H9 (cell line): ENCODE results near the gene DPF3. TPM values are rescaled to one million over a fixed set of nuclear protein-coding genes. Genes with fewer than 3 reads are reported as not detected.

ENCODE experiments used
- DNase-seq: peaks from one replicate; pipeline ENCODE4 v3.0.0-alpha.2; 2017
- H2AFZ ChIP-seq: one replicate; pipeline ENCODE4 v1.6.1; 2013; ENCODE audit warnings: mild to moderate bottlenecking, low read length, control low read depth, moderate library complexity
- H2AK5ac ChIP-seq: 2 replicates; pipeline ENCODE4 v1.6.1; 2013; ENCODE audit warnings: low read length, control low read depth, mixed read lengths; ENCODE audit not compliant: insufficient read length
- H2BK120ac ChIP-seq: one replicate; pipeline ENCODE4 v1.6.1; 2013; ENCODE audit warnings: low read depth, mild to moderate bottlenecking, low read length, control low read depth, inconsistent platforms; ENCODE audit not compliant: poor library complexity, severe bottlenecking
- H2BK12ac ChIP-seq: 2 replicates; pipeline ENCODE4 v1.6.1; 2013; ENCODE audit warnings: low read length, control low read depth, mixed read lengths, low read depth; ENCODE audit not compliant: insufficient read length
- H2BK15ac ChIP-seq: 2 replicates; pipeline ENCODE4 v1.6.1; 2013; ENCODE audit warnings: low read depth, low read length, control low read depth
- H2BK20ac ChIP-seq: one replicate; pipeline ENCODE4 v1.6.1; 2013; ENCODE audit warnings: low read depth, mild to moderate bottlenecking, low read length, control low read depth, inconsistent platforms; ENCODE audit not compliant: poor library complexity, severe bottlenecking
- H2BK5ac ChIP-seq: 2 replicates; pipeline ENCODE4 v1.6.1; 2013; ENCODE audit warnings: low read length, control low read depth, mixed read lengths; ENCODE audit not compliant: insufficient read length
- H3K14ac ChIP-seq: 2 replicates; pipeline ENCODE4 v1.6.1; 2013; ENCODE audit warnings: low read length, control low read depth; ENCODE audit not compliant: insufficient read depth
- H3K18ac ChIP-seq: 2 replicates; pipeline ENCODE4 v1.6.1; 2013; ENCODE audit warnings: low read depth, mild to moderate bottlenecking, mixed read lengths, low read length, control low read depth; ENCODE audit not compliant: insufficient read length
- H3K23ac ChIP-seq: 2 replicates; pipeline ENCODE4 v1.6.1; 2013; ENCODE audit warnings: low read length, control low read depth, mixed read lengths, low read depth; ENCODE audit not compliant: insufficient read length
- H3K23me2 ChIP-seq: 2 replicates; pipeline ENCODE4 v1.6.1; 2013; ENCODE audit warnings: low read depth, mild to moderate bottlenecking, mixed read lengths, low read length, control low read depth; ENCODE audit not compliant: insufficient read length, poor library complexity, severe bottlenecking
- H3K27ac ChIP-seq: 2 replicates; pipeline ENCODE4 v1.5.1; 2013; ENCODE audit warnings: low read length, control low read depth, mixed read lengths, low read depth; ENCODE audit not compliant: insufficient read length
- H3K27me3 ChIP-seq: 2 replicates; pipeline ENCODE4 v1.6.1; 2013; ENCODE audit warnings: low read length, control low read depth, inconsistent platforms; ENCODE audit not compliant: insufficient read depth
- H3K4ac ChIP-seq: 2 replicates; pipeline ENCODE4 v1.6.1; 2013; ENCODE audit warnings: low read depth, mild to moderate bottlenecking, control low read depth, inconsistent platforms, low read length, moderate library complexity
- H3K4me1 ChIP-seq: 2 replicates; pipeline ENCODE4 v1.6.1; 2013; ENCODE audit warnings: low read length, control low read depth, inconsistent platforms; ENCODE audit not compliant: insufficient read depth
- H3K4me2 ChIP-seq: 2 replicates; pipeline ENCODE4 v1.6.1; 2013; ENCODE audit warnings: low read length, control low read depth, mixed read lengths; ENCODE audit not compliant: insufficient read length, insufficient read depth
- H3K56ac ChIP-seq: 2 replicates; pipeline ENCODE4 v1.6.1; 2013; ENCODE audit warnings: low read depth, mild to moderate bottlenecking, mixed read lengths, low read length, control low read depth; ENCODE audit not compliant: insufficient read length
- H3K79me1 ChIP-seq: 2 replicates; pipeline ENCODE4 v1.6.1; 2013; ENCODE audit warnings: low read depth, mild to moderate bottlenecking, moderate library complexity, low read length, control low read depth, inconsistent platforms; ENCODE audit not compliant: insufficient read depth, poor library complexity, severe bottlenecking
- H3K79me2 ChIP-seq: 2 replicates; pipeline ENCODE4 v1.6.1; 2013; ENCODE audit warnings: low read length, control low read depth, inconsistent platforms; ENCODE audit not compliant: insufficient read depth
- H3K9ac ChIP-seq: 2 replicates; pipeline ENCODE4 v1.6.1; 2013; ENCODE audit warnings: low read length, control low read depth, mixed read lengths; ENCODE audit not compliant: insufficient read length; ENCODE audit errors: extremely low read depth
- H3K9me3 ChIP-seq: one replicate; pipeline ENCODE4 v1.6.1; 2013; ENCODE audit warnings: low read depth, low read length, inconsistent platforms; ENCODE audit not compliant: control insufficient read depth
- H3T11ph ChIP-seq: one replicate; pipeline ENCODE4 v1.6.1; 2013; ENCODE audit warnings: mild to moderate bottlenecking, low read length, control low read depth, inconsistent platforms
- H4K20me1 ChIP-seq: one replicate; pipeline ENCODE4 v1.6.1; 2013; ENCODE audit not compliant: control insufficient read depth, insufficient read length, insufficient read depth
- H4K5ac ChIP-seq: 2 replicates; pipeline ENCODE4 v1.6.1; 2013; ENCODE audit warnings: low read depth, mild to moderate bottlenecking, mixed read lengths, low read length, control low read depth; ENCODE audit not compliant: insufficient read length
- H4K8ac ChIP-seq: replicated peaks from 2 replicates; pipeline ENCODE4 v1.6.1; 2013; ENCODE audit warnings: low read length, control low read depth, mixed read lengths, low read depth; ENCODE audit not compliant: insufficient read length
- H4K91ac ChIP-seq: 2 replicates; pipeline ENCODE4 v1.6.1; 2013; ENCODE audit warnings: low read depth, mild to moderate bottlenecking, moderate library complexity, mixed read lengths, low read length, control low read depth; ENCODE audit not compliant: insufficient read length
- H3K27ac Mint-ChIP-seq, 3 experiments: 2 replicates in 2 of 3; 3 replicates in 1 of 3; pipeline ENCODE4 v1.8.0; 2020 to 2021; ENCODE audit warnings: mixed read lengths in 3 of 3, mild to moderate bottlenecking in 1 of 3, moderate library complexity in 1 of 3
- H3K27me3 Mint-ChIP-seq: 2 replicates; pipeline ENCODE4 v1.8.0; 2021; ENCODE audit warnings: low read depth, mild to moderate bottlenecking, moderate library complexity, mixed read lengths
- H3K36me3 Mint-ChIP-seq, 3 experiments: 2 replicates in 2 of 3; 3 replicates in 1 of 3; pipeline ENCODE4 v1.8.0; 2020 to 2021; ENCODE audit warnings: low read depth in 3 of 3, mixed read lengths in 3 of 3; ENCODE audit not compliant: insufficient read depth in 1 of 3
- H3K4me1 Mint-ChIP-seq, 2 experiments: 2 replicates each; pipeline ENCODE4 v1.8.0; 2020; ENCODE audit warnings: mixed read lengths in 2 of 2
- H3K4me3 Mint-ChIP-seq, 2 experiments: 2 replicates in 1 of 2; 3 replicates in 1 of 2; pipeline ENCODE4 v1.8.0; 2020 to 2021; ENCODE audit warnings: mild to moderate bottlenecking in 2 of 2, mixed read lengths in 2 of 2, moderate library complexity in 1 of 2
- H3K9me3 Mint-ChIP-seq, 2 experiments: 2 replicates in 1 of 2; 3 replicates in 1 of 2; pipeline ENCODE4 v1.8.0; 2020; ENCODE audit warnings: mild to moderate bottlenecking in 2 of 2, mixed read lengths in 2 of 2, moderate library complexity in 1 of 2
- CTCF ChIP-seq: fragments of 200-600 bp; sonication (generic); conservative IDR thresholded peaks from 3 replicates; pipeline ENCODE4 v1.8.0; 2021; ENCODE audit warnings: antibody characterized with exemption, mild to moderate bottlenecking
- WGBS: extraction: QIAGEN DNeasy Blood & Tissue Kit; methylation state at CpG from one replicate; pipeline ENCODE4 v1.1.7; 2013; ENCODE audit warnings: missing lambda C conversion rate, low lambda C conversion rate, mixed read lengths; ENCODE audit not compliant: insufficient read length; ENCODE audit errors: extremely low coverage; 5-methylcytosine and 5-hydroxymethylcytosine counted together
- total RNA-seq: library from RNA; stranded (reverse); gene quantifications from 2 replicates; pipeline ENCODE4 v1.2.1, GENCODE V29; 2021

Gene DPF3
- total RNA-seq, 1 experiment from 2014 or later = not detected

- no peaks in the 10 kb centered on the region for H3K9me3 ChIP-seq
- Mint-ChIP-seq H3K9me3 (no peaks in the 10 kb centered on the region; a peak in 1 of 5 replicates), H3K27ac (no peak overlapping the region), H3K27me3 (peaks cover 19% of the 10 kb centered on the region), H3K4me3 (no peak overlapping the region), H3K36me3 (no peaks in the 10 kb centered on the region), H3K4me1 (peaks cover 4% of the 10 kb centered on the region in 2 experiments; a peak in 2 of 4 replicates)
- H3K23me2 ChIP-seq = no peaks in the 10 kb centered on the region
- no peak overlapping the region for H2BK5ac ChIP-seq
- H2BK12ac ChIP-seq = no peak overlapping the region
- no peak overlapping the region for H3K27ac ChIP-seq
- H4K5ac ChIP-seq = no peak overlapping the region
- no peak overlapping the region for H2BK20ac ChIP-seq
- H3K9ac ChIP-seq = no peak overlapping the region
- no peaks in the 10 kb centered on the region for H4K20me1 ChIP-seq
- H3K14ac ChIP-seq = no peak overlapping the region
- DNase-seq = no peak
- no peak overlapping the region for H4K91ac ChIP-seq
- no peak for TF ChIP-seq CTCF
- no peaks in the 10 kb centered on the region for H3K4me1 ChIP-seq
- WGBS = 100% methylated on average over 1 of the region's 2 CpGs
- no peak overlapping the region for H3K4me2 ChIP-seq
- no peak overlapping the region for H2AFZ ChIP-seq
- H2BK120ac ChIP-seq = no peak overlapping the region
- no peak overlapping the region for H4K8ac ChIP-seq
- no peak overlapping the region for H3K18ac ChIP-seq
- H3K23ac ChIP-seq = no peak overlapping the region
- H3K79me1 ChIP-seq = no peaks in the 10 kb centered on the region
- no peaks in the 10 kb centered on the region for H3K27me3 ChIP-seq
- H3T11ph ChIP-seq = no peak overlapping the region
- no peak overlapping the region for H3K4ac ChIP-seq
- no peaks in the 10 kb centered on the region for H3K79me2 ChIP-seq
- H2AK5ac ChIP-seq = no peak overlapping the region
- H3K56ac ChIP-seq = no peak overlapping the region
- H2BK15ac ChIP-seq = no peak overlapping the region
Observed at GRCh38 chr14:72913809-72914208, 19.9 kb upstream of the DPF3 start.
